ENCODE data around the gene SHE. TPM values are rescaled to one million over a fixed set of nuclear protein-coding genes. Genes with fewer than 3 reads are reported as not detected.

SHE gene
- total RNA-seq, 1 donor from 2014 or later, result 0.20 TPM

DNA sequence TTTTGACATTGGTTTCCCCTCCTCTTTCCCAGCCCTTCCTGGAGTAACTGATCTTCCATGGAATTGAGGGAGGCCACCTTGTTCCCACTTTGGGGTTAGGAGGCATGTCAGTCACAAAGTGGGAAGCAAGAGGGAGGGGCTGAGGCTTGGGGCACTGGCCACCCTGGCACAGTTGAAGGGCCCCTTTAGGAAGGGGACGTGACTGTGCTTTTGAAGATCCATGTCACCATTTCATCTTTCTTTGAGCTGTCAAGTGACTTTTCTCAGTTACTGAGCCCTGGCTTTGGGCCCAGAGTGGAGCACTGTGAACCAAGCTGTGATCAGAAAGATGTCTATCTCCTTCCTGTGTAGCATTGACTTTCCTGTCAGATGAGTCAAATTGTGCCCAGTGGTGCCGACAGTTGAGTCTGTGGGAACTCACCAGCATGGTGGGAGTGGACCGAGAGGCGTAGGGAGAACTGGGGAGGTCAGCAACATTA, 38.7 kb downstream of the SHE start:
- H3K27me3 Mint-ChIP-seq (ENCODE audit: low read depth), result no peaks in the 10 kb centered on the region
- H3K4me1 Mint-ChIP-seq (ENCODE audit: low read depth), result peaks cover 26% of the 10 kb centered on the region
- TF ChIP-seq, protein P1, sequence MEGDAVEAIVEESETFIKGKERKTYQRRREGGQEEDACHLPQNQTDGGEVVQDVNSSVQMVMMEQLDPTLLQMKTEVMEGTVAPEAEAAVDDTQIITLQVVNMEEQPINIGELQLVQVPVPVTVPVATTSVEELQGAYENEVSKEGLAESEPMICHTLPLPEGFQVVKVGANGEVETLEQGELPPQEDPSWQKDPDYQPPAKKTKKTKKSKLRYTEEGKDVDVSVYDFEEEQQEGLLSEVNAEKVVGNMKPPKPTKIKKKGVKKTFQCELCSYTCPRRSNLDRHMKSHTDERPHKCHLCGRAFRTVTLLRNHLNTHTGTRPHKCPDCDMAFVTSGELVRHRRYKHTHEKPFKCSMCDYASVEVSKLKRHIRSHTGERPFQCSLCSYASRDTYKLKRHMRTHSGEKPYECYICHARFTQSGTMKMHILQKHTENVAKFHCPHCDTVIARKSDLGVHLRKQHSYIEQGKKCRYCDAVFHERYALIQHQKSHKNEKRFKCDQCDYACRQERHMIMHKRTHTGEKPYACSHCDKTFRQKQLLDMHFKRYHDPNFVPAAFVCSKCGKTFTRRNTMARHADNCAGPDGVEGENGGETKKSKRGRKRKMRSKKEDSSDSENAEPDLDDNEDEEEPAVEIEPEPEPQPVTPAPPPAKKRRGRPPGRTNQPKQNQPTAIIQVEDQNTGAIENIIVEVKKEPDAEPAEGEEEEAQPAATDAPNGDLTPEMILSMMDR (IDR thresholded peaks at IDR 0.05), result no peak
- H3K27ac Mint-ChIP-seq (ENCODE audit: unreplicated experiment), result peak overlapping the region; percentile 94
- H3K36me3 Mint-ChIP-seq (ENCODE audit: low read depth), result peaks cover 2% of the 10 kb centered on the region
- no peak overlapping the region for H3K4me3 Mint-ChIP-seq (ENCODE audit: unreplicated experiment)
- peaks cover 4% of the 10 kb centered on the region for H3K9me3 Mint-ChIP-seq (ENCODE audit: low read depth)
- no peak for DNase-seq (ENCODE audit: low spot score)

DNA sequence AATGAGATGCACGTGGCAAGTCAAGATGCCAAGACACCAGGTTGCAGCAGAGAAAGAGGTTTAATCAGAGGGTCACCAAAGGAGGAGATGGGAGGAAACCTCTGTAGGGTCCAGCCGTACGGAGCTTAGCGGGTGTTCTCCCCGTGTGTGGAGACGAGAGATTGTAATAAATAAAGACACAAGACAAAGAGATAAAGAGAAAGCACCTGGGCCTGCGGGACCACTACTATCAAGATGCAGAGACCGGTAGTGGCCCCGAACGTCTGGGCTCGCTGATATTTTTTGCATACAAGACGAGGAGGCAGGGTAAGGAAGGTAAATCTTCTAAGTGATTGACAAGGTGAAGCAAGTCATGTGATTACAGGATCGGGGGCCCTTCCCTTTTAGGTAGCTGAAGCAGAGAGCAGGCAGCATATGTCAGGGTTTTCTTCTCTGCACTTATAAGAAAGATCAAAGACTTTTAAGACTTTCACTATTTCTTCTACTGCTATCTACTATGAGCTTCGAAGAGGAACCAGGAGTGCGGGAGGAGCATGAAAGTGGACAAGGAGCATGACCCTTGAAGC, 41.4 kb downstream of the SHE start:
- H3K4me1 Mint-ChIP-seq (ENCODE audit: low read depth), result peaks cover 26% of the 10 kb centered on the region
- DNase-seq (ENCODE audit: low spot score), result no peak

DNA sequence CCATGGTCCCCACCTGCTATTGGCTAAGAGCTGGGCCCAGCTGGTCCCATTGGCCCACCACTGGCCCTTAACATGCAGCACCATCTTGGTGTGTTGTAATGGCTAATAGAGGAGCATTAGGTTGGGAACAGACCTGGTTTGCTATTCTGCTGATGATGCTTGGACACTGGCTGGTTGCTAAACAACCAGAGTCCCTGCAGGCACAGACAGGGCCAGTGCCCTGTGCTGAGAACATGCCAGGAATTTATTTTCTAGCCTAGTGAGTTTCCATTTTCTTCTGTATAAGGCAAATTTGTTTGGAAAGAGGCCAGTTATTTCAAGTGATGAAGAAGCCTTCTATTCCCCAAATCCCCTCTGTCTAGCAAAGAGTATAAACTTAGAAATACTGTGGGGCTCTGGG, 43.1 kb downstream of the SHE start:
- Mint-ChIP-seq H3K4me3 (ENCODE audit: unreplicated experiment) (no peak overlapping the region), H3K4me1 (ENCODE audit: low read depth) (peaks cover 28% of the 10 kb centered on the region), H3K9me3 (ENCODE audit: low read depth) (peaks cover 4% of the 10 kb centered on the region), H3K36me3 (ENCODE audit: low read depth) (peaks cover 5% of the 10 kb centered on the region), H3K27me3 (ENCODE audit: low read depth) (no peaks in the 10 kb centered on the region), H3K27ac (ENCODE audit: unreplicated experiment) (peak overlapping the region; percentile 27)
- no peak for DNase-seq (ENCODE audit: low spot score)
- TF ChIP-seq, protein P1 (IDR thresholded peaks at IDR 0.05), result no peak

More for the DNA sequence above, 41.4 kb downstream of the SHE start:
- no peaks in the 10 kb centered on the region for H3K27me3 Mint-ChIP-seq (ENCODE audit: low read depth)
- H3K36me3 Mint-ChIP-seq (ENCODE audit: low read depth), result peaks cover 4% of the 10 kb centered on the region
- TF ChIP-seq, protein P1 (IDR thresholded peaks at IDR 0.05), result no peak
- H3K9me3 Mint-ChIP-seq (ENCODE audit: low read depth), result peaks cover 4% of the 10 kb centered on the region
- no peak overlapping the region for H3K27ac Mint-ChIP-seq (ENCODE audit: unreplicated experiment)
- H3K4me3 Mint-ChIP-seq (ENCODE audit: unreplicated experiment), result no peak overlapping the region

DNA sequence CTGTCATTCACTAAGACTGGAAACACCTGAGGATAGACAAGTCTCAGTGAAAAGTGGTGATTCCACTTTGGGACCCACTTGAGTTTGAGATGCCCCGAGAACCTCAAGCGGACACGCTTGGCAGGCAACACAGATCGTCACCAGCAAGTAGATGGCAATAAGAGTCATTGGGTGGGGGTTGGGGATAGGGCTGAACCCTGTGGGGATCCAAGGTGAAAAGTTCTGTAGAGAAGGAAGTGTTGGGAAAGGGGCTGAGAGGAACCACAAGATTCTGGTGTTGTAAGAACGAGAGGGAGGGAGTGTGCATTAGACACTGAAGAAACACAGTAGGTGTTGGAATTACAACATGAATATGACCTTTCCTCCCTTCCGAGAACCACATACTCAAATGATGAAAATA, 45.6 kb downstream of the SHE start:
- Mint-ChIP-seq H3K9me3 (ENCODE audit: low read depth) (no peaks in the 10 kb centered on the region), H3K36me3 (ENCODE audit: low read depth) (peaks cover 5% of the 10 kb centered on the region), H3K27ac (ENCODE audit: unreplicated experiment) (no peak overlapping the region), H3K4me3 (ENCODE audit: unreplicated experiment) (no peak overlapping the region), H3K4me1 (ENCODE audit: low read depth) (peaks cover 27% of the 10 kb centered on the region), H3K27me3 (ENCODE audit: low read depth) (no peaks in the 10 kb centered on the region)
- TF ChIP-seq, protein P1 (IDR thresholded peaks at IDR 0.05), result no peak
- peak; percentile 18 for DNase-seq (ENCODE audit: low spot score)

DNA sequence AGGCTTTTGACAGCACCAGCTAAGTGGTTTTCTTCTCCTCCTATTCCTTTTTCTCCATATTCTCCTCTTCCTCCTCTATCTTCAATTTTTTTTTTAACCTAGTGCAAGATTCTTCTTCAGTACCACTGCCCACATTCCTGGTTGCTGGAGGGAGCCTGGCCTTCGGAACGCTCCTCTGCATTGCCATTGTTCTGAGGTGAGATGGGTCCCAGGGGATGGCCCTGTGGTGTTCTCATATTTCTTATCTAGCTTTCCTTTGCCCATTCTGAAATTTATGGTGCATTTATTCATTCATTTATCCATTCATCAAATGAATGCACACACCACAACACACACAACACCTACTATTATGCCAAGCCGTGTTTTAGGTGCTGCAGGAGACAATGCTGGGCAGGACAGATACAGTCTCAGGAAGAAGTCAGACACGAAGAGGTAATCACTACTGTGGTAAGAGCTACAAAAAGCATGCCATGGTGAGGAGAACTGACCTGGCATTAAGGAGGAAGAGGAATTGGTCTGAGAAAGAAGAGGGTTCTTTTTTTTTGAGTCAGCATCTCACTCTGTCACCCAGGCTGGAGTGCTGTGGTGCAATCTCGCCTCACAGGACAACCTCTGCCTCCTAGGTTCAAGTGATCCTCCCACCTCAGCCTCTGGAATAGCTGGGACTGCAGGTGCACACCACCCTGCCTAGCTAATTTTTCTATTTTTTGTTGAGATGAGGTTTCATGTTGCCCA, 47.7 kb downstream of the SHE start:
- H3K4me1 Mint-ChIP-seq (ENCODE audit: low read depth), result peaks cover 25% of the 10 kb centered on the region
- DNase-seq (ENCODE audit: low spot score), result no peak

More for the DNA sequence above, 47.7 kb downstream of the SHE start:
- TF ChIP-seq, protein P1 (IDR thresholded peaks at IDR 0.05), result no peak
- no peak overlapping the region for H3K27ac Mint-ChIP-seq (ENCODE audit: unreplicated experiment)
- H3K4me3 Mint-ChIP-seq (ENCODE audit: unreplicated experiment), result no peak overlapping the region
- H3K9me3 Mint-ChIP-seq (ENCODE audit: low read depth), result no peaks in the 10 kb centered on the region
- H3K36me3 Mint-ChIP-seq (ENCODE audit: low read depth), result peaks cover 3% of the 10 kb centered on the region
- no peaks in the 10 kb centered on the region for H3K27me3 Mint-ChIP-seq (ENCODE audit: low read depth)
